H1 (cell line): ENCODE results near the gene FCRL6. TPM values are rescaled to one million over a fixed set of nuclear protein-coding genes. Genes with fewer than 3 reads are reported as not detected.

Experiments
- GABPA ChIP-seq: IDR thresholded peaks from 2 replicates; pipeline ENCODE4 v1.6.1; 2011; ENCODE audit warnings: mild to moderate bottlenecking, low read length, moderate library complexity, borderline replicate concordance; ENCODE audit not compliant: insufficient read depth
- NANOG ChIP-seq: IDR thresholded peaks from 2 replicates; pipeline ENCODE4 v1.6.1; 2011; ENCODE audit warnings: low read length, low read depth, mild to moderate bottlenecking, inconsistent platforms; ENCODE audit not compliant: insufficient read depth, poor library complexity, severe bottlenecking
- polyA plus RNA-seq, 7 experiments: library from polyadenylated mRNA; depleted of rRNA in 3 of 7; stranded (reverse) in 5 of 7; unstranded in 2 of 7; fragments of >200 nt in 5 of 7; fragments of 200-250 nt in 2 of 7; gene quantifications; 1 replicate in 5 of 7; 2 replicates in 1 of 7; 4 replicates in 1 of 7; pipeline versions ENCODE4 v1.2.1 to v1.2.3, GENCODE V29; 2011 to 2013; ENCODE audit warnings: missing spikeins in 2 of 7, mixed read lengths in 2 of 7
- total RNA-seq: library from RNA; stranded (reverse); fragmentation: NEBNext Ultra II Directional; extraction: Animal tissue kit (Norgen Biotek cat#: 25700); gene quantifications from 2 replicates; pipeline ENCODE4 v1.2.1, GENCODE V29; 2021
- TF ChIP-seq, protein P1 (sequence below): IDR thresholded peaks from 2 replicates; pipeline ENCODE4 v1.6.1; 2011; ENCODE audit warnings: low read depth, mild to moderate bottlenecking, low read length; ENCODE audit not compliant: insufficient read depth

FCRL6 gene
- total and polyA plus RNA-seq, 2 of the 8 experiments (the other 6 are each of a cell fraction or from before 2014, with no cell fraction given) = not detected

DNA sequence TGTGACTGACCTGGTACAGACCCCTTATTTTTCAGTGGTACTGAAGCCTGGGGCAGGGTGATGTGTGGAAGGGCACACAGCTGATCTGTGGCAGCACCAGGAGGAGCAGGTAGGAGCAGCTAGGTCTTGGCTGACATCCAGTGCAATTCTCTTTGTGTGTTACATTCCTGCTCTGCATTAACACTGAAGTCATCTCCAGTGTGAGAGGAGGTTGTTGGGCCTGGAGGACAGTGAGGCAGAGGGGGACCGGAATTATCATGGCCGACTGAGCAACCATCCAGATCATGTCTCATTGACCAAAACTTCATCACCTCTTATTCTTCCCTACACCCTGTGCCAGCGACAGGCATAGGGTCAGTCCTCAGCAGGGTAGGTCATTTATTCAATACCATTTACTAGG, 26.0 kb downstream of the FCRL6 start (continued):
- TF ChIP-seq, protein P1, sequence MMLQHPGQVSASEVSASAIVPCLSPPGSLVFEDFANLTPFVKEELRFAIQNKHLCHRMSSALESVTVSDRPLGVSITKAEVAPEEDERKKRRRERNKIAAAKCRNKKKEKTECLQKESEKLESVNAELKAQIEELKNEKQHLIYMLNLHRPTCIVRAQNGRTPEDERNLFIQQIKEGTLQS = no peak
- no peak for TF ChIP-seq NANOG
- no peak for TF ChIP-seq GABPA
